ENCODE results near the gene OR10P1.

The OR10P1 gene

DNA sequence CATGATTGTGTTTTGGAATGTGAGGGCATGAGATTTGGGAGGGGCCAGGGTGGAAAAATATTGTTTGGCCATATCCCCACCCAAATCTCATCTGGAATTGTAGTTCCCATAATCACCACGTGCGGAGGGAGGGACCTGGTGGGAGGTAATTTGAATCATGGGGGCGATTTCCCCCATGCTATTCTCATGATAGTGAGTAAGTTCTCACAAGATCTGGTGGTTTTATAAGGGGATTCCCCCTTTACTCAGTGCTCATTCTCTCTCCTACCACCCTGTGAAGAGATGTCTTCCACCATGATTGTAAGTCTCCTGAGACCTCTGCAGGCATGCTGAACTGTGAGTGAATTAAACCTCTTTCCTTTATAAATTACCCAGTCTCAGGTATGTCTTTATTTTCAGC is 15.7 kb downstream of the OR10P1 start:
- no peak for DNase-seq

DNA sequence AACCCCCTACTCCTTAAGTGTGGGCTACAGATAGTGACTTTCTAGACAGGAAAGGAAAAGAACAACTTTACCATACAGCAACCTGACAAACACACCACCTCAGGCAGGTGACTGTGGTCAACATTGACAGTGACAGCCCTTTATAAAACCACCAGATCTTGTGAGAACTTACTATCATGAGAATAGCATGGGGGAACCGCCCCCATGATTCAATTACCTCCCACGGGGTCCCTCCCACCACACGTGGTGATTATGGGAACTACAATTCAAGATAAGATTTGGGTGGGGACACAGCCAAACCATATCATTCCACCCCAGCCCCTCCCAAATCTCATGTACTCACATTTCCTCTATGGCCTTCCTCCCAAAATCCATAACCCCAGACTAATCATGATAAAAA is 16.3 kb downstream of the OR10P1 start:
- DNase-seq: no peak

DNA sequence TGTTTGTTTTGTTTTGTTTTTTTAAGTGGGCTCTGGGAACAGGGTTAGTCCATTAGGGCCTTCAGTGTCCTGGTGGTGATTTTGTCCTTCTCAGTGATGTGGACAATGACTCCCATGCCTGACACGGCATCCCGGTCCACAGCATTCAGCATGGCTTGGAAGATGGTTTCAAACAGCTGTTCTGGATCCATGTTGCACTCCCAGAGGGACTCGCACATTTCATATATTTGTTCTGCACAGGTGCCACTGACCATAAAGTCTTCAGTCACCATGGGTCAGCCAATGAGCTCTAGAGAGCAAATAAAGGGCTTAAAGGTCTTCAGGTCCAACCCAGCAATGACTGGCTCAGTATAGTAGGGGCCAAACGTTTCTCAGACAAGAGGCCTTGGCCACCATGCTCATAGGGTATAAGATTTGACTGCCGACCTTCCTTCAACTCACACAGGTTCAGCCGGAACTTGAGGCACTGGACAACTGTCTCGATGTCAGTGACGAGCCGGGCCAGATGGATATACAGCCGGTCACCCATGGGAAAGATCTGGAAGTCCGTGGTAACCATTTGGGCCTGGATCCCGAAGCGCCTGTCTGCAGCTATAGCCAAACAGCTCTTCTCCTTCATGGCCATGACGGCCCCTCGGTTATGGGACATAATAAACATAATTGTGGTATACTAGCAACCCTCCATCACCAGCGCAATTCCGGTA is 18.0 kb downstream of the OR10P1 start:
- no peak for DNase-seq

DNA sequence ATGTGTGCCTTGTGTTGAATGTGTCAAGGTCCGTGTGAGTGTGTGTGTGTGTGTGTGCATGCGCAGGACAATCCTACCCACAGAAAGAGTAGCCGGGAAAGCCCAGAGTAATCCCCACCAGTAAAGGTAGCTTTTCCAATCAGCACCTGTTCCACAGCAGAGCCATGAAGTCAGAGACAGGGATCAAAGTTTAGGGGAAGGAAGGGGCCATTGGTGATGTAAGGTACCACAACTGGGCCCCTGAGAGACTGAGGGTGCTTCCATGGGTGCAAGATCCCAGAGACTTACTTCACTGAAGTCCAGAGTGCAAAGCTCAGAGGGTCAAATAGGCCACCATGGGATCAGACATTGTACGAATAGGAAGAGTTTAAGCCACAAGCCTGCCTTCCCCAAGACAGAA is 20.5 kb downstream of the OR10P1 start:
- no peak for DNase-seq

DNA sequence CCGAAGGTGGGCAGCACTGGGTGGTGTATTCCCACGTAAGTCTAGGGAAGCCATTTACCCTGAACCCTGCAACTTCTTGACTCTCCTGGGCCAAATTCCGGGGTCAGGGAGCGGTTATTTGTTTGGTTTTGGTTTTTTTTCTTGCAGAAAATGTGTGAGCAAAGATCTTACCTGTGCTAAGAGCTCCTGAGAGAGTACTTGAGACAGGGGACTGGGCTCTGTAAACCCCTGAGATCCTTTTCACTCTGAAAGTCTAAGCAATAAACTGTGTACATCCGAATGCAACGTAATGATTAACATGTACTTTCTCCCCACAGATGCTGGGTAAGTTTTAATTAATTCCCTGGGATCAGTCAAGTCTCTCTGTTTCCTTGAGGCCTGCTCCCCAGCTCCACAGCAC is 21.5 kb downstream of the OR10P1 start:
- no peak for DNase-seq

DNA sequence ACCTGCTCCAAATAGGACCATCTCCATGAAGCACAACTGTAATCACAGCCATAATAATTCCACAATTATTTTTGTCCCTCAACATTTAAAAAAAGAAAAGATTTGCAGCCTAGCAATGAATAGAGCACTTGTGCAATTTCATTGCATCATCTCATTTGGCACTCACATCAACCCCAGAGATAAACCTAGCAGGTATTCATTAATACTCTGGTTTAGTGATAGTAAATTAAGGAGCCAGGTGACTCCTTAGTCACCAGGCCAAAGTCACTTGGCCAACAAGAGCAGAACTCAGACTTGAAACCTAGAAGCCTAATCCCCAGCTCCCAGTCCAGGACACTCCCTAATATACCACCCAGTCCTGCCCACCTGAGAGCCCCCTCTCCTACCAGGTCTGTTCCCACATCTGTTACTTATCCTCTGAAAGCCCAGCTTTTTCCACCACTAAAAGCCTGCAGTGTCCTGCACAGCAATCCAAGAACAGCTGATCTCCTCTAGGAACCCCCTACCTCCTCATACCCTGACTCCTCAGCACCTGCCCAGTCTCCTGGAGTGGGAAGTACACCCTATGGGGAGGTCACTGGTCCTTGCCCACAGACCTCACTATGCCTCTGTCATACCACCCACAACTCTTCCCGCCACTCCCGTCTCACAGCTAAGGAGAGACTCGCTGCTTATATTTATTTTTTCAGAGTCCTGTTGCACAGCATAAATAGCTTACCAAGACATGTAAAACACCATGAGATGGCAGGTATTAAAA is 22.1 kb downstream of the OR10P1 start:
- DNase-seq: no peak

DNA sequence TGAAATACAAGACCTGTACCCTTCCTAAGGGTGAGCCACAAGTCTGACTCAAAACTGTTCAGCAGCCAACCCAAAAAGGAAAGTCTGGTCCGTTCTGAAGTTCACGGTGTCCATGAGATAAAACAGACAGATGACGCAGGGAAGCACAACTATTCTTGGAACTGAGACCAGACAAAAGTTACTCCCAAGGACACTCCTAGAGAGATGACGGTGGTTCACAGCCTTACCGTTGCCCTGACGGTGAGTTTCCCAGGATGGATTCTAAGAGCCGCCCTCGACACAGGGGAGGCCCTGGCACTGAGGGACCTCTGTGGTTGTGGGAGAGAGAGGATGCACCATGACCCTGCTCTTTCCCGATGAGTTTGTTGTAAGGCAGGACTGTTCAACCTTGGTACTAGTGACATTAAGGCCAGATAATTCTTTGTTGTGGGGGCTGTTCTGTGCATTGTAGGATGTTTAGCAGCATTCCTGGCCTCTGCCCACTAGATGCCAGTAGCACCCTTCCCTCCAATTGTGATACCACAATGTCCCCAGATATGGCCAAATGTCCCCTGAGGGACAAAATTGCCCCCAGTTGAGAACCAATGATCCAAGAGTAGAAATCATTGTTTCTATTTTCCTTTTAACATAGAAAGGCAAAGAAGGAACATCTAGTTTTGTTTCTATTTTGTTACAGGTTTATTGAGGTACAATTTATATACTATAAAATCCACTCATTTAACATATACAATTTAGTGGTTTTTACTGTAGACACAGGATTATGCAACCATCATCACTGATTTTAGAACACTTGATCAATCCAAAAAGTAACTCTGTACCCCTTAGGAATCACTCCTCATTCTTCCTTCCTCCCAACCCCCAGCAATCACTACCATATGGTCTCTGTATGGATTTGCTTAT is 23.0 kb downstream of the OR10P1 start:
- DNase-seq: no peak

DNA sequence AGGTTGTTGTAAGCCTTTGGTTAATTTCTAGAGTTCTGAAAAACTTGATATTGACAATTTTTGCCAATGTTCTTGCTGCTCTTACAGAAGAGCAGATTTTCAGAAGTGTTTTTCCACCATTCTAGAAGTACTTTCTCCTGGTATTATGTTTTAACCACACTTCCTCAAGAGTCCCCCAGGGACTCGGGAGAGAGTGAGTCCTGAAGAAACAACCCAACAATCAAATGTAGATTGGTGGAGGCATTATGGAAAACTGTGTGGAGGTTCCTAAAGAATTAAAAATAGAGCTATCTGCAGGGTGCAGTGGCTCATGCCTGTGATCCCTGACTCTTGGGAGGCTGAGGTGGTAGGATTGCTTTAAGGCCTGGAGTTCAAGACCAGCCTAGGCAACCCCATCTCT is 26.7 kb downstream of the OR10P1 start:
- DNase-seq: no peak

DNA sequence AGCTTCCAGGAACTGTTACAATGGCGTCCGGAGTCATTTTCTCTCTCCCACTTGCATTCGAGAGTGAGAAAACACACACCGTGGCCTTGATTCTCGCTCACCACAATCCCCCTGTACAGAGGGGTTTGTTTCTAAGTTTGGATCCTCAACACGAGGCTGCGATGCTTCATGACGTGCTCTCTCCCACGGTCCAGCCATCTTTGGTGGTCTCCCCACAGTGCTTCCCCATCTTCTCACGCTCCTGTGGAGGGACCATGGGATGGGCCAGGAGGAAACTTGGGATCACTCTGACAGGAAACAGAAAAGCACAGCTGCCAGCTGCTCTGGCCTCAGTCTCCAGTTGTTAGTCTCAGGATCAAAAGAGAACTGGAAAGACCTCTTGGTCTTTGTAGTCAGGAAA is 28.1 kb downstream of the OR10P1 start:
- DNase-seq: no peak

DNA sequence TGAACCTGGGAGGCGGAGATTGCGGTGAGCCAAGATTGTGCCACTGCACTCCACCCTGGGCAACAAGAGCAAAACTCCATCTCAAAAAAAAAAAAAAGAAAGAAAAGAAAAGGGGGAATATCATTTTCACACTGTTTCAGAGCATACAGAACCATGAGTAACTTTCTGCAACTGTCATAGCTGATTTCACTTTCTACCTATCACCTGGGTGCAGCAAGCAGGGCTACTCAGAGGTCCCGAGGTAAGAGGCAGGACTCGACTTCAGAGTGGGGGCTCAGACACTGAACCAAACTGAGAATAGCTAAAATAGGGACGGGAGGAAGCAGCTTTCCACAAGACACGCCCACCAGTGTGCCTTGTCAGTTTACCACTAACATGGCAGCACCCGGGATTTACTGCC is 29.8 kb downstream of the OR10P1 start:
- no peak for DNase-seq

DNA sequence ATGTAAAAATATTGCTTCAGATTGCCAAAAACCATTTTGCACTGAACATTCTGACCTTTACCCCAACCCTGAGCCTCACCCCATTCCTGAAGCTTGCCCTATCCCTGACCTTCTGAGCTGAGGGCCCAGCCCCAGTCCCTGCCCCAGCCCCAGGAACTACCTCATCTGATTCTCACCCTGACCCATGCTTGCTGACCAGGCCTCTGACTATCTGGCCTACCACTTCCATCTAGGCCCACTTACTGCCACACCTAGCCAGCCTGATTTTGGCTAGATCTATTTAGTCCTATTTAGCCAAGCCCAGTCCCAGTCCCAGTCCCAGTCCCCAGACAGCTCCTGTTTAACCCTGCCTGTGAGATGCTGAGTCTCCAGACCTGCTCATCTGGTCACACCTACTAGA is 33.6 kb downstream of the OR10P1 start:
- DNase-seq: no peak

DNA sequence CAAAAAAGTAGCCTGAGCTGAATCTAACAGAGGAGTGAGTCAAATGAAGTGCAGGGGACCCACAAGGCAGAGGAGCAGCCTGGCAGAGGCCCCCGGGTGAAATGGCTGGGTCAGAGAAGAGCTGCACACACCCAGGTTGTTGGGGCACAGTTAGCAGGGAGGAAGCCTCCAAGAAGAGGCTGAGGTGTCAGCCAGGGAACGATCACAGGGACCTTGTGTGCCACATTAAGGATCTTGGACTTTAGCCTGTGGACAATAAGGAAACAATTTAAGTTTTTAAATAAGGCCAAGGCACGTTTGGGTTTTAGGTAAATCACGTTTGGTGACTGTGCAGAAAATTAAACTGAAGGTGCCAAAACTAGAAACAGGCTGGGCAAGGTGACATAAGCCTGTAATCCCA is 35.1 kb downstream of the OR10P1 start:
- no peak for DNase-seq

DNA sequence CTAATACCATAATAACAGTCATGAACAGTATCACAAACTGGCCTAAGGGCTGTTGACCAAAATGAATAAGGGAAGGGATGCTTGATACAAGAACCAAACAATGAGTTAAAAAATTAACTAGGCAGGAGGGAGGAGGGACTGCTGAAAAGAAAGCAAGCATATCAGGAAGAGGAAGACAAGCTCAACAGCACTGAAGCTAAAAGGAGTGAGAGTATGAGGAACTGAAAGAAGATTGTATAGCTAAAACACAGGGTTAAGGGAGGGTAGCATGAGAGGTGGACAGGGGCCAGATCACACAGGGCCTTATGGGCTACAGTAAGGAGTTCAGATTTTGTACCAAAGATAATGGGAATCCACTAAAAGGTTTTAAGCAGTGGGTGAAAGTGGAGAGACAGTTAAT is 36.9 kb downstream of the OR10P1 start:
- DNase-seq: no peak

DNA sequence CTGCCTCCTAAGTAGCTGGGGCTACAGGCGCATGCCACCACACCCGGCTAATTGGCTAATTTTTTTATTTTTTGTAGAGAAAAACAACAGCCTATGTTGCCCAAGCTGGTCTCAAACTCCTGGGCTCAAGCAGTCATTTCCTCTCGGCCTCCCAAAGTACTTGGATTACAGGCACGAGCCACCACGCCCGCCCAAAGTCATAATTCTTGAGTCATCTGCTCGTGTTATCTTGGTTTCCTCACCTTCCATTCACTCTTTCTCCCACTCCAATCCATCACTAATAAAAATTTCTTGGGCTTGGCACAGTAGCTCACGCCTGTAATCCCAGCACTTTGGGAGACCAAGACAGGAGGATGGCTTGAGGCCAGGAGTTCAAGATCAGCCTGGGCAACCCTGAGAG is 39.0 kb downstream of the OR10P1 start:
- no peak for DNase-seq

DNA sequence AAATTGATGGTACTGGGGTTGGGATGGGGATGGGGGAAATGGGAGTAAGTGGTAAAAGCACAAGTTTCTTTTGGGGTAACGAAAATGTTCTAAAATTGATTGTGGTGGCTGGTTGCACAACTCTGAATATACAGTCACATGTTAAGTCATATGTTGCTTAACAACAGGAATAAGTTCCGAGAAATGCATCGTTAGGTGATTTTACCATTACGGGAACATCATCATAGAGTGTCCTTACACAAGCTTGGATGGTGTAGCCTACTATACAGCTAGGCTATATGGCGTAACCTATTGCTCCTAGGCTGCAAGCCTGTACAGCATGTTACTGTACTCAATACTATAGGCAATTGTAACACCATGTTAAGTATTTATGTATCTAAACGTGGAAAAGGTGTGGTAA is 40.0 kb downstream of the OR10P1 start:
- no peak for DNase-seq

DNA sequence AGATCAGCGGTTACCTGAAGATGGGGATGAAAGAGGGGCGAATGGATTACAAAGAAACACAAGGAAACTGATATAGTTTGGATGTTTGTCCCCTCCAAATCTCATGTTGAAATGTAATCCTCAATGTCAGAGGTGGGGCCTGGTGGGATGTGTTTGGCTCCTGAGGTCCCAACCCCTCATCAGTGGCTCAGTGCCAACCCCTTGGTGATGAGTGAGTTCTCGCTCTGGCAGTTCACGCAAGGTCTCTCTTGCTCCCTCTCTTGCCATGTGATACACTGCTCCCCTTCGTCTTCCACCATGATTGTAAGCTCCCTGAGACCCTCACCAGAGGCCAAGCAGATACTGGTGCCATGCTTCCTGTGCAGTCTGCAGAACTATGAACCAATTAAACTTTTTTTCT is 43.0 kb downstream of the OR10P1 start:
- no peak for DNase-seq

DNA sequence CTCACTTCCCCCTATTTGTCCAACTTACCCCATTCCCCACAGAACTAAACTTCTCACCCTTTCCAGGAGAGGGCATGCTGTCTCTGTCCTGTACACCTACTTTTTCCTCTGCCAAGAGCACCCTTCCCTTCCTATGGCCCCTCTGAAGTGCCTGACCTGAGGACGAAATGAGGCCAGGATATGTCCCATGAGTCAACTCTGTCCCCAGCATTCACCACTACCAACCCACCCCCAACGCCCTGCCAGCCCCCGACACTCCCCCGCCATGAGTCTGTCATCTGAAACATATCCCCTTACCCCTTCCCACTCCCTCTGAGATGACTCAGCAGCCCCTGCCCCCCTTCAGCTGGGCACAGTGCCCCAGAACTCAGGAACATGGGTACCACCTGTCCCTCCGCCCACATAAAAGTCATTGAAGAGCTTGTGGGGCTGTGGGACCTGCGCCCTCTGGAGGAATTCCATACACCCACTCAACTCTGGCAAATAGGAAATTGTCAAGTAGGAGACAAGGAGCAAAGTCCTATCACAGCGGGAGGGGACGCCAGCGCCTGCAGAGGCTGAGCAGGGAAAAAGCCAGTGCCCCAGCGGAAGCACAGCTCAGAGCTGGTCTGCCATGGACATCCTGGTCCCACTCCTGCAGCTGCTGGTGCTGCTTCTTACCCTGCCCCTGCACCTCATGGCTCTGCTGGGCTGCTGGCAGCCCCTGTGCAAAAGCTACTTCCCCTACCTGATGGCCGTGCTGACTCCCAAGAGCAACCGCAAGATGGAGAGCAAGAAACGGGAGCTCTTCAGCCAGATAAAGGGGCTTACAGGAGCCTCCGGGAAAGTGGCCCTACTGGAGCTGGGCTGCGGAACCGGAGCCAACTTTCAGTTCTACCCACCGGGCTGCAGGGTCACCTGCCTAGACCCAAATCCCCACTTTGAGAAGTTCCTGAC is 44.7 kb downstream of the OR10P1 start:
- no peak for DNase-seq

DNA sequence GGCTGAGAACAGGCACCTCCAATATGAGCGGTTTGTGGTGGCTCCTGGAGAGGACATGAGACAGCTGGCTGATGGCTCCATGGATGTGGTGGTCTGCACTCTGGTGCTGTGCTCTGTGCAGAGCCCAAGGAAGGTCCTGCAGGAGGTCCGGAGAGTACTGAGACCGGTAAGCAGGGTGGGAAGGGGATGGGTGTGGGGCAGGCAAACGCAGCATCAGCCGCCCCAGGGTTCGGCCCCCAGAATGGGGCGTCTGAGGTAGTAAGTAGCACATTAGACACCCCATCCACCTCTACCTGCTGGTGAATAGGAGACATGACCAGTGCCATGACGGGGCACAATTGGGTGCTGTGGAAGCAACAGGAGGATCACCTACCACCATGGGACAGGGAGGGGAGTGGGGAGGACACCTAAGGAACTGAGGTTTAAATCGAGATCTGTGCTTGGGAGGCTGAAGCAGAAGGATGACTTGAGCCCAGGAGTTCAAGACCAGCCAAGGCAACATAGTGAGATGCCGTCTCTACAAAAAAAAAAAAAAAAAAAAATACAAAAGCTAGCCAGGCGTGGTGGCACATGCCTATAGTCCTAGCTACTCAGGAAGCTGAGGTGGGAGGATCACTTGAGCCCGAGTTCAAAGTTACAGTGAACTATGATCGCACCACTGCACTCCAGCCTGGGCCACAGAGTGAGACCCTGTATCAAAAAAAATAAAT is 45.5 kb downstream of the OR10P1 start:
- no peak for DNase-seq

DNA sequence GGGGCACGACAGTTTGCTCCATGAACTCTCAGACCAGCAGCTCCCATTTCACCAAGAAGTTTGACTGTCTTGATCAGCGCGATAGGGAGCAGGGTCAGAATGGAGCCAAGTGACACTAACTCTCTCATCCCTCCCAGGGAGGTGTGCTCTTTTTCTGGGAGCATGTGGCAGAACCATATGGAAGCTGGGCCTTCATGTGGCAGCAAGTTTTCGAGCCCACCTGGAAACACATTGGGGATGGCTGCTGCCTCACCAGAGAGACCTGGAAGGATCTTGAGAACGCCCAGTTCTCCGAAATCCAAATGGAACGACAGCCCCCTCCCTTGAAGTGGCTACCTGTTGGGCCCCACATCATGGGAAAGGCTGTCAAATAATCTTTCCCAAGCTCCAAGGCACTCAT is 47.0 kb downstream of the OR10P1 start:
- no peak for DNase-seq

DNA sequence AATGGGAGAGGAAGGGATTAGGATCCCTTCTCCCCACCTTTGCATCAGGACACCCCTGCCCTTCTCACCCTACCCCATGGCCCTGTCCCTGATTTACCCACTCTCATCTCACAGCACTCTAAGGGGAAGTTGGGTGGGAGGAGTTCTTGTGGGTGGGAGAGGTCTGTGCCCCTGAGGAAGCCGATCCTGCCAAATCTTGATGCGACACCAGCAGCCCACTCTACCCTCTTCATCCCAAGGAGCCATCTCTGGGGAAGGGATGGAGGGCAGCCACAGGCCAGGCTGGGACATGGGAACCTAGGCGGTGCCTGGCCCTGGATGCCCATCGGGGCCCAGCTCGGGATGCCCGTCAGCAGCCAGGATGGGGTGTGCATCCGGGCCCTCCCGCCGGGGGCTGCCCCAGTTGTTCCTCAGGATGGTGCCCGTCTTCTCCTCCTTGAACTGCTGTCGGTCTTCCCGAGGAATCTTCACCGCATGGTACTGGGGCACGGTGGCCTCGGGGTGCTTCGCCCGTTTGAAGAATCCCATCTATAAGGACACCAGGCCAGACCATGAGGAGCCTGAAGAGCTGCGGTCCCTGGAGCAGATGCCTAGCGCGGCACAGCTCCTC is 48.2 kb downstream of the OR10P1 start:
- no peak for DNase-seq

DNA sequence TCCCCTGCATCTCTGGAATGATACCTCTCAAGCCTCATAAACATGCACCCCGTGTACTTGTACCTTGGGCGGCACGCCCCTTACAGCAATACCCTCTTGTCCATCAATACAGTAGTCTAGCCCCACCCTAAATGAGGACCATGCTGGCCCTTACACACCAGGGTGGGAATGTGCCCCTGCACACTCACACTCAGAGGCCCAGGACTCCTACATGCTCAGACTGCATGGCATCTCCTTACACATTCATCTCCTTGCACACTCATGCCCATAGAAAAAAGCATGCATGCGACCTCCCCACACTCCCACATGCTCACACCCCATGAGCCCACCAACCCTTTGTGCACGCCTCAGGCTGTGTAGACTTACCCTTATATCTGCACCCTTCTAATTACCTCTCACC is 49.0 kb downstream of the OR10P1 start:
- no peak for DNase-seq
